Prostate gland (tissue), 2 donors: ENCODE data around the gene TRAF4.

Experiments used
- POLR2A ChIP-seq: fragments of 450-650 bp; IDR thresholded peaks from one replicate; pipeline ENCODE4 v1.6.1; 2016; ENCODE audit warnings: antibody characterized with exemption, mild to moderate bottlenecking
- POLR2AphosphoS5 ChIP-seq: sonication (generic); formaldehyde crosslinking; IDR thresholded peaks from one replicate; pipeline ENCODE4 v1.6.1; 2017; ENCODE audit warnings: antibody characterized with exemption
- TF ChIP-seq, protein P1 (sequence below), 4 experiments: fragments of 200-600 bp in 2 of 4; fragments of 450-650 bp in 2 of 4; sonication (generic) in 2 of 4; IDR thresholded peaks; 1 replicate in 3 of 4; 2 replicates in 1 of 4; pipeline ENCODE4 v1.5.1; 2016 to 2019; ENCODE audit warnings: antibody characterized with exemption in 4 of 4, mild to moderate bottlenecking in 2 of 4, moderate library complexity in 2 of 4

- TF ChIP-seq, protein P1, sequence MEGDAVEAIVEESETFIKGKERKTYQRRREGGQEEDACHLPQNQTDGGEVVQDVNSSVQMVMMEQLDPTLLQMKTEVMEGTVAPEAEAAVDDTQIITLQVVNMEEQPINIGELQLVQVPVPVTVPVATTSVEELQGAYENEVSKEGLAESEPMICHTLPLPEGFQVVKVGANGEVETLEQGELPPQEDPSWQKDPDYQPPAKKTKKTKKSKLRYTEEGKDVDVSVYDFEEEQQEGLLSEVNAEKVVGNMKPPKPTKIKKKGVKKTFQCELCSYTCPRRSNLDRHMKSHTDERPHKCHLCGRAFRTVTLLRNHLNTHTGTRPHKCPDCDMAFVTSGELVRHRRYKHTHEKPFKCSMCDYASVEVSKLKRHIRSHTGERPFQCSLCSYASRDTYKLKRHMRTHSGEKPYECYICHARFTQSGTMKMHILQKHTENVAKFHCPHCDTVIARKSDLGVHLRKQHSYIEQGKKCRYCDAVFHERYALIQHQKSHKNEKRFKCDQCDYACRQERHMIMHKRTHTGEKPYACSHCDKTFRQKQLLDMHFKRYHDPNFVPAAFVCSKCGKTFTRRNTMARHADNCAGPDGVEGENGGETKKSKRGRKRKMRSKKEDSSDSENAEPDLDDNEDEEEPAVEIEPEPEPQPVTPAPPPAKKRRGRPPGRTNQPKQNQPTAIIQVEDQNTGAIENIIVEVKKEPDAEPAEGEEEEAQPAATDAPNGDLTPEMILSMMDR (IDR thresholded peaks at IDR 0.05): no peak
- TF ChIP-seq POLR2A (no peak), POLR2AphosphoS5 (no peak)
Observed at GRCh38 chr17:28759256-28759865, 15.6 kb downstream of the TRAF4 start.
